Duodenal mucosa (tissue), 2 donors: ENCODE measurements around the gene KCNK1.

ENCODE experiments used
- H3K27ac ChIP-seq: one replicate; pipeline ENCODE4 v1.7.0; 2013; ENCODE audit warnings: low read depth, low read length
- H3K27me3 ChIP-seq, 2 donors: one replicate each; pipeline ENCODE4 v1.7.0; 2013; ENCODE audit warnings: low read length in 2 of 2, control low read depth in 1 of 2; ENCODE audit not compliant: insufficient read depth in 2 of 2, control insufficient read depth in 1 of 2
- H3K36me3 ChIP-seq, 2 donors: one replicate each; pipeline ENCODE4 v1.7.0; 2013; ENCODE audit warnings: low read length in 2 of 2, control low read depth in 1 of 2; ENCODE audit not compliant: insufficient read depth in 2 of 2, control insufficient read depth in 1 of 2
- H3K4me1 ChIP-seq, 2 donors: one replicate each; pipeline ENCODE4 v1.7.0; 2013; ENCODE audit warnings: low read length in 2 of 2, control low read depth in 1 of 2; ENCODE audit not compliant: insufficient read depth in 2 of 2, control insufficient read depth in 1 of 2
- H3K4me3 ChIP-seq, 2 donors: one replicate each; pipeline ENCODE4 v1.7.0; 2013; ENCODE audit warnings: low read length in 2 of 2, low read depth in 1 of 2
- H3K9ac ChIP-seq, 2 donors: one replicate each; pipeline ENCODE4 v1.7.0; 2013; ENCODE audit warnings: low read length in 2 of 2, low read depth in 1 of 2
- H3K9me3 ChIP-seq, 2 donors: one replicate each; pipeline ENCODE4 v1.7.0; 2013; ENCODE audit warnings: low read length in 2 of 2, control low read depth in 1 of 2; ENCODE audit not compliant: control insufficient read depth in 1 of 2

Gene KCNK1

GRCh38 chr1:233613252-233614172 lies at the start of gene KCNK1:
KCNK1 (plus strand) TSS chr1:233614106; CDS start chr1:233614172, 66 bp downstream.
- Histone ChIP-seq H3K9me3 (no peaks in the 10 kb centered on the region), H3K4me1 (peaks cover 0 to 14% of the 10 kb centered on the region in 2 donors), H3K27me3 (peaks cover 0 to 11% of the 10 kb centered on the region in 2 donors), H3K4me3 (peak within 1 kb of the TSS; percentile 90 to 95), H3K9ac (peak within 1 kb of the TSS; percentile 80), H3K27ac (peak within 1 kb of the TSS; percentile 89), H3K36me3 (peaks cover 0 to 9% of the 10 kb centered on the region in 2 donors)

- Histone ChIP-seq H3K27ac (no peak overlapping the region), H3K36me3 (no peaks in the 10 kb centered on the region), H3K4me3 (no peak overlapping the region), H3K27me3 (no peaks in the 10 kb centered on the region), H3K4me1 (no peaks in the 10 kb centered on the region), H3K9me3 (peaks cover 0 to 10% of the 10 kb centered on the region in 2 donors), H3K9ac (no peak overlapping the region)
Observed at GRCh38 chr1:233565313-233565712, 48.6 kb upstream of the KCNK1 start.

DNA sequence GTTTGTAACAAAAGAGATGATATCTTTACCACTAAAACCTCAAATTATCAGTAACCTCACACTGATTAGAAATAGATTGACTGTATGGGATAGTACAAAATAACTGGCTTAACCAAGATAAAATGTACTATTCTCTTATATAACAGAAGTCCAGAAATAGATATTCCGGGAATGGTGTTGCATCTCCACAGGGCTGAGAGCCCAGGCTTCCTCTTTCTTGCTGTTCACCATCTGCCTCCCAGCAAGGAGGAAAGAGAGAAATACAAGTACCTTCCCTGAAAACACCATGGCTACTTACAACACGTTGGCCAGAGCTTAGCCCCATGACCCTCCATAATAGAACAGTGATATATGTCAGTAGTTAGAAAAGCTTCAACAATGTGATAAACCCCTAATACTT lies 47.0 kb upstream of the KCNK1 start:
- no peak overlapping the region for H3K9ac ChIP-seq
- no peaks in the 10 kb centered on the region for H3K4me1 ChIP-seq
- H3K27me3 ChIP-seq = no peaks in the 10 kb centered on the region
- H3K9me3 ChIP-seq = peaks cover 0 to 6% of the 10 kb centered on the region in 2 donors
- H3K36me3 ChIP-seq = no peaks in the 10 kb centered on the region
- H3K27ac ChIP-seq = no peak overlapping the region
- H3K4me3 ChIP-seq = no peak overlapping the region

- H3K36me3 ChIP-seq = no peaks in the 10 kb centered on the region
- H3K27ac ChIP-seq = no peak overlapping the region
- H3K27me3 ChIP-seq = no peaks in the 10 kb centered on the region
- H3K4me1 ChIP-seq = no peaks in the 10 kb centered on the region
- no peaks in the 10 kb centered on the region for H3K9me3 ChIP-seq
- no peak overlapping the region for H3K4me3 ChIP-seq
- no peak overlapping the region for H3K9ac ChIP-seq
Observed at GRCh38 chr1:233569636-233570035, 44.3 kb upstream of the KCNK1 start.

- H3K4me1 ChIP-seq = no peaks in the 10 kb centered on the region
- no peaks in the 10 kb centered on the region for H3K27me3 ChIP-seq
- H3K36me3 ChIP-seq = no peaks in the 10 kb centered on the region
- no peak overlapping the region for H3K4me3 ChIP-seq
- H3K9ac ChIP-seq = no peak overlapping the region
- no peak overlapping the region for H3K27ac ChIP-seq
- no peaks in the 10 kb centered on the region for H3K9me3 ChIP-seq
Observed at GRCh38 chr1:233570216-233570615, 43.7 kb upstream of the KCNK1 start.

GRCh38 chr1:233570706-233571105 lies 43.2 kb upstream of the KCNK1 start:
- no peaks in the 10 kb centered on the region for H3K27me3 ChIP-seq
- H3K36me3 ChIP-seq = no peaks in the 10 kb centered on the region
- H3K4me3 ChIP-seq = no peak overlapping the region
- H3K9ac ChIP-seq = no peak overlapping the region
- H3K4me1 ChIP-seq = no peaks in the 10 kb centered on the region
- H3K27ac ChIP-seq = no peak overlapping the region
- H3K9me3 ChIP-seq = no peaks in the 10 kb centered on the region

GRCh38 chr1:233572896-233573295 lies 41.0 kb upstream of the KCNK1 start:
- H3K36me3 ChIP-seq = no peaks in the 10 kb centered on the region
- H3K27me3 ChIP-seq = no peaks in the 10 kb centered on the region
- H3K9ac ChIP-seq = no peak overlapping the region
- H3K4me3 ChIP-seq = no peak overlapping the region
- no peaks in the 10 kb centered on the region for H3K9me3 ChIP-seq
- no peaks in the 10 kb centered on the region for H3K4me1 ChIP-seq
- no peak overlapping the region for H3K27ac ChIP-seq

GRCh38 chr1:233575450-233575849 lies 38.5 kb upstream of the KCNK1 start:
- Histone ChIP-seq H3K27me3 (no peaks in the 10 kb centered on the region), H3K36me3 (no peaks in the 10 kb centered on the region), H3K27ac (no peak overlapping the region), H3K4me1 (no peaks in the 10 kb centered on the region), H3K9ac (no peak overlapping the region), H3K9me3 (no peaks in the 10 kb centered on the region), H3K4me3 (no peak overlapping the region)

DNA sequence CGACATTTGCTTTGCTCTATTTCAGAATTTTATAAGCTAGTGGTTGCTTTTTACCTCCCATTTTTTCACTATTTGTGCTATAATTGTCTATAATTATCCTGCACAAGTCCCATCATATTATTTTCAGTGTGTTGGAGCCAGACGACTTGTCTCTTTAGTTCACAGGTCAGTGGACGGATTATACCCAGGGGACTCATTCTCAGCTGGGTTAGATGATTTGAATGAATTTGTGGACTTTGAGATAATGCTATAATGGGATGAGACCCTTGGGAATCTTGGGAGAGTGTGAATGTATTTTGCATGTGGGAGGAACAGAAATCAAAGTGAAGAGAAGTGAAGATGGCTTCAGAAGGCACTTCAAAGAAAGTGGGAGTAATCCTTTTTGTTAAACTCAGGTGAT lies 31.5 kb upstream of the KCNK1 start:
- no peaks in the 10 kb centered on the region for H3K4me1 ChIP-seq
- no peak overlapping the region for H3K27ac ChIP-seq

GRCh38 chr1:233584376-233584775 lies 29.5 kb upstream of the KCNK1 start:
- no peak overlapping the region for H3K4me3 ChIP-seq
- no peaks in the 10 kb centered on the region for H3K9me3 ChIP-seq
- no peaks in the 10 kb centered on the region for H3K4me1 ChIP-seq
- no peak overlapping the region for H3K9ac ChIP-seq
- no peaks in the 10 kb centered on the region for H3K27me3 ChIP-seq
- no peaks in the 10 kb centered on the region for H3K36me3 ChIP-seq
- no peak overlapping the region for H3K27ac ChIP-seq

More for the DNA sequence above, 31.5 kb upstream of the KCNK1 start:
- H3K36me3 ChIP-seq = no peaks in the 10 kb centered on the region
- H3K27me3 ChIP-seq = no peaks in the 10 kb centered on the region
- no peaks in the 10 kb centered on the region for H3K9me3 ChIP-seq
- no peak overlapping the region for H3K4me3 ChIP-seq
- H3K9ac ChIP-seq = no peak overlapping the region
